Right lobe of liver (tissue), 6 donors: ENCODE data around the gene SPATA45. TPM values are rescaled to one million over a fixed set of nuclear protein-coding genes. Genes with fewer than 3 reads are reported as not detected.

Experiments used
- ATAC-seq, 4 donors: fragments of 200-7000 bp; cut with Tn5 transposase; one replicate each; pipeline ENCODE4 v1.9.1; 2020; ENCODE audit warnings: mild to moderate bottlenecking in 4 of 4, moderate library complexity in 4 of 4
- DNase-seq, 3 donors: peaks; one replicate each; pipeline ENCODE4 v3.0.0-alpha.2; 2020
- H3K27ac ChIP-seq, 3 donors: fragments of 200-600 bp; one replicate each; pipeline ENCODE4 v1.8.0; 2022
- H3K27me3 ChIP-seq, 2 donors: fragments of 200-600 bp; one replicate each; pipeline ENCODE4 v1.8.0; 2022
- H3K36me3 ChIP-seq, 4 donors: fragments of 200-600 bp; sonication (generic) in 1 of 4; one replicate each; pipeline versions ENCODE4 v1.5.1 to v1.8.0; 2017 to 2022; ENCODE audit warnings: control low read depth in 1 of 4
- H3K4me1 ChIP-seq, 4 donors: fragments of 200-600 bp; sonication (generic) in 1 of 4; one replicate each; pipeline versions ENCODE4 v1.5.1 to v1.8.0; 2017 to 2022; ENCODE audit warnings: control low read depth in 1 of 4
- H3K4me3 ChIP-seq, 3 donors: fragments of 200-600 bp; one replicate each; pipeline ENCODE4 v1.8.0; 2022
- H3K9me3 ChIP-seq, 4 donors: fragments of 200-600 bp; sonication (generic) in 1 of 4; one replicate each; pipeline versions ENCODE4 v1.5.1 to v1.8.0; 2017 to 2022; ENCODE audit warnings: control low read depth in 1 of 4
- CTCF ChIP-seq, 4 donors: fragments of 200-600 bp in 3 of 4; fragments of 450-650 bp in 1 of 4; IDR thresholded peaks; one replicate each; pipeline versions ENCODE4 v1.5.1 to v1.8.0; 2016 to 2022; ENCODE audit warnings: antibody characterized with exemption in 4 of 4, mild to moderate bottlenecking in 2 of 4
- POLR2A ChIP-seq: fragments of 450-650 bp; IDR thresholded peaks from one replicate; pipeline ENCODE4 v1.6.1; 2017; ENCODE audit warnings: antibody characterized with exemption, mild to moderate bottlenecking
- WGBS: methylation state at CpG from one replicate; pipeline ENCODE4 v1.1.6; 2018; ENCODE audit warnings: low coverage, low lambda C conversion rate; ENCODE audit not compliant: insufficient coverage; ENCODE audit errors: missing lambda C conversion rate; 5-methylcytosine and 5-hydroxymethylcytosine counted together
- intact Hi-C, 2 donors: fragments of 100-400 bp; cut with DNase I; formaldehyde crosslinking; loops; one replicate each; pipeline versions ENCODE4 v1.11.2 to v1.14.1; 2022
- total RNA-seq, 6 experiments: library from RNA; depleted of rRNA in 2 of 6; stranded (reverse); fragments of >200 nt in 2 of 6; fragmentation: NEBNext Ultra II Directional in 3 of 6; extraction: Animal tissue kit (Norgen Biotek cat#: 25700) in 3 of 6; gene quantifications; one replicate each; pipeline versions ENCODE4 v1.1.0 to v1.2.4, GENCODE V29; 2016 to 2023
- donor health status: DM: no; HTN: yes; CAD: no.
- donor health status: DM: no; HTN: no; CAD: no.
- donor health status: DM: no; HTN: no; CAD: no.
- donor health status: DM: no; HTN: yes; CAD: no.
- donor health status: DM: no; HTN: yes; CAD: no.

Gene SPATA45
- total RNA-seq, 6 experiments from 2014 or later = 1.2 TPM; not detected in 5

DNA sequence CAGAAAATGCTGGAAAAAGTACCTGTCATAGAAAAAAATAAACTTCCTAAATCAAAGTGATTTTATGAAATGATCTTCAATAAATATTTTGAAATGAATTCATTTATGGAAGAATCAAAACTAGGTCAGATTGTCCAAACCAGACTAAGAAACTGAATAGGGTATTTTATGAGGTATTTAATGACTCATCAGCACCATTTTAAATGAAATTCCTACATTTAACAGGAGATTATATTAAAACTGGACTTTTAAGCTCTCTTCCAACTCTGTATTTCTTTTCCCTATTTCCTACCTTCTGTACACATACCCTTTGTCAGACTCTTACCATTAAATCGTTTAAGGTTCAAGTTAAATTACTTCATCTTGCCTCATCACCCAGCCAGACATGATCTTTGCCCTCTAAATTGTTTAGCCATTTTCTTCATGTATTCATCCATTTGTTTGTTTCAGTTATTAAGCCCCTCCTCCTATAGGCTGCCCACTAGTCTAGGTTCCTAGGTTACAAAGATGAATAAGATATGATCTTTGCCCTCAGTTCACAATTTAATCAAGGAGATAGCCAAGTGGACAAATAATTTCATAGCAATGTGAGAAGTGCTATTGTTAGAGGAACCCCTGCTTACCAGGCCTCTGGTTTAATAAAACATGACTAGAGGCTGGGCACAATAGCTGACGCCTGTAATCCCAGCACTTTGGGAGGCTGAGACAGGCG lies 30.7 kb downstream of the SPATA45 start:
- H3K4me1 ChIP-seq = peaks cover 0 to 7% (median 0%) of the 10 kb centered on the region in 4 donors
- WGBS = 77% methylated on average over 3 of the region's 3 CpGs
- intact Hi-C loops = no loop called here
- TF ChIP-seq POLR2A = no peak
- no peak for TF ChIP-seq CTCF (IDR thresholded peaks at IDR 0.05)
- H3K4me3 ChIP-seq = no peak overlapping the region
- ATAC-seq = peak in 2 of 4 donors; percentile 10 to 56
- no peak overlapping the region for H3K27ac ChIP-seq
- no peaks in the 10 kb centered on the region for H3K9me3 ChIP-seq
- no peaks in the 10 kb centered on the region for H3K27me3 ChIP-seq
- no peaks in the 10 kb centered on the region for H3K36me3 ChIP-seq
- no peak for DNase-seq

DNA sequence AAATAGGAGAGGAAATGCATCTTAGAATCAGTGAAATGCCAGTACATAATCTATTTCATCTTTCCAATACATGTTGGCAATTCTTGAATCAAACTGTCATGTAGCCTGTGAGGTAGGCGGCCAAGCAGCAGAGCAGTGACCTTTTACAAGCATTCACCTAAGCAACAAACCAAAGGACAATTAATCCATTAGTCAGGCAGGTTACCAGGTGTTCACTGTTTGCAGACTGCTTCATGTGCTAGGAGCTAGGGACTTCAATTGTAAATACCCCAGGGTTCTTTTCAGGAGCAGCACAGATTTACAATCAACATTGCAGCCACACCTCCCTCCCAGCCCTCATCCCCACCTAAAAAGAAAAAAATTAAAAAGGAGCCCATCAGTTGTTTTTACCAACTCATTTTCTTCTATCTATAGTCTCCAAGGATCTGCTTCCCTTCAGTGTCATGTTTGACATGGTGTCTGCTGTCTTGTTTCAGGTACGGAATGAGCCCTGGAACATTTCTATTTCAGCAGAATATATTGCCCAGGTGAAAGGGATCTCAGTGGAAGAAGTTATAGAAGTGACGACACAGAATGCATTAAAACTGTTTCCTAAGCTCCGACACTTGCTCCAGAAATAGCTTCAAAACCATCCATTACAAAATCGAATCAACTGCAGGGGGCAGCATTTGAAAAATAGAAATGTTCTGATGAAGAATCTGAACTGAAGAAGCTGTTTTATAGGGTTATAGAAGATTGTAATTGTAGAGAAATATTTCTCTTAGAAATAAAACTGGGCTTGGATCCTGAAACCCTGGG lies 32.7 kb downstream of the SPATA45 start:
- H3K4me1 ChIP-seq = peaks cover 0 to 7% (median 0%) of the 10 kb centered on the region in 4 donors
- no peak overlapping the region for H3K4me3 ChIP-seq
- H3K36me3 ChIP-seq = no peaks in the 10 kb centered on the region
- ATAC-seq (peak in 2 of 4 donors; percentile 55 to 61), DNase-seq (no peak)
- intact Hi-C loops = no loop called here
- H3K27me3 ChIP-seq = no peaks in the 10 kb centered on the region
- H3K27ac ChIP-seq = no peak overlapping the region
- TF ChIP-seq CTCF (IDR thresholded peaks at IDR 0.05) (peak; percentile 44 to 59 (median 46)), POLR2A (no peak)
- WGBS = 44% methylated on average over 5 of the region's 5 CpGs
- H3K9me3 ChIP-seq = no peaks in the 10 kb centered on the region

GRCh38 chr1:212805767-212806166 lies 41.7 kb downstream of the SPATA45 start:
- H3K4me1 ChIP-seq = no peaks in the 10 kb centered on the region
- no peak overlapping the region for H3K27ac ChIP-seq
- no peak for ATAC-seq
- no peak for TF ChIP-seq CTCF (IDR thresholded peaks at IDR 0.05)
- no peak for TF ChIP-seq POLR2A
- no peak for DNase-seq
- intact Hi-C loops = no loop called here
- peaks cover 0 to 12% (median 4%) of the 10 kb centered on the region in 4 donors for H3K36me3 ChIP-seq
- no peaks in the 10 kb centered on the region for H3K9me3 ChIP-seq
- no peaks in the 10 kb centered on the region for H3K27me3 ChIP-seq
- 81% methylated on average over 3 of the region's 3 CpGs for WGBS
- H3K4me3 ChIP-seq = no peak overlapping the region

GRCh38 chr1:212797681-212798080 lies 49.8 kb downstream of the SPATA45 start:
- H3K36me3 ChIP-seq = peaks cover 0 to 14% (median 2%) of the 10 kb centered on the region in 4 donors
- 90% methylated on average over 3 of the region's 3 CpGs for WGBS
- no peak for TF ChIP-seq CTCF (IDR thresholded peaks at IDR 0.05)
- TF ChIP-seq POLR2A = no peak

More at GRCh38 chr1:212797681-212798080, 49.8 kb downstream of the SPATA45 start:
- no peaks in the 10 kb centered on the region for H3K9me3 ChIP-seq
- no peaks in the 10 kb centered on the region for H3K4me1 ChIP-seq
- H3K27ac ChIP-seq = no peak overlapping the region
- ATAC-seq = no peak
- H3K27me3 ChIP-seq = no peaks in the 10 kb centered on the region
- intact Hi-C loops = no loop called here
- no peak overlapping the region for H3K4me3 ChIP-seq
- DNase-seq = no peak
